GOT3 (cell line): ENCODE results near the gene DNHD1.
A peak's percentile ranks its signal among the peaks of the same experiment; 100 is the strongest.

Experiments used
- DNase-seq: peaks from one replicate; lab custom pipeline; 2025; ENCODE audit warnings: mixed read lengths; lab: John Stamatoyannopoulos, UW

DNHD1 gene

GRCh38 chr11:6587360-6587953 is 90.4 kb downstream of the DNHD1 start:
- no peak for DNase-seq

GRCh38 chr11:6588018-6588417 is 90.9 kb downstream of the DNHD1 start:
- no peak for DNase-seq

- no peak for DNase-seq
Observed at GRCh38 chr11:6594142-6594768, 97.2 kb downstream of the DNHD1 start.

GRCh38 chr11:6596239-6596877 is 99.3 kb downstream of the DNHD1 start:
- DNase-seq = no peak

GRCh38 chr11:6598555-6598954 is 101.5 kb downstream of the DNHD1 start:
- DNase-seq = no peak

GRCh38 chr11:6599449-6599848 is 102.4 kb downstream of the DNHD1 start:
- DNase-seq = no peak

- no peak for DNase-seq
Observed at GRCh38 chr11:6599881-6600390, 102.9 kb downstream of the DNHD1 start.

- DNase-seq = no peak
Observed at GRCh38 chr11:6601041-6601461, 104.0 kb downstream of the DNHD1 start.

- DNase-seq = no peak
Observed at GRCh38 chr11:6602096-6602940, 105.2 kb downstream of the DNHD1 start.

- DNase-seq = peak; percentile 24
Observed at GRCh38 chr11:6603287-6604080, 106.4 kb downstream of the DNHD1 start, which contains the start of the genes ILK and RRP8. Gene ILK, plus strand, starts transcription at chr11:6603774. Its CDS starts 498 bp downstream, at chr11:6604272. Gene RRP8, minus strand, starts transcription at chr11:6603616. Its CDS starts 114 bp downstream, at chr11:6603502.

GRCh38 chr11:6604081-6604626 is 107.1 kb downstream of the DNHD1 start:
- DNase-seq = no peak

GRCh38 chr11:6604790-6605189 is 107.7 kb downstream of the DNHD1 start:
- DNase-seq = no peak

GRCh38 chr11:6606471-6607189 is 109.5 kb downstream of the DNHD1 start:
- no peak for DNase-seq

- no peak for DNase-seq
Observed at GRCh38 chr11:6607190-6607795, 110.2 kb downstream of the DNHD1 start.

GRCh38 chr11:6608011-6608410 is 110.9 kb downstream of the DNHD1 start:
- DNase-seq = no peak

GRCh38 chr11:6608726-6609501 is 111.8 kb downstream of the DNHD1 start:
- no peak for DNase-seq

- no peak for DNase-seq
Observed at GRCh38 chr11:6609502-6610015, 112.5 kb downstream of the DNHD1 start.

GRCh38 chr11:6610591-6610990 is 113.5 kb downstream of the DNHD1 start:
- DNase-seq = no peak
